GM12878 (cell line): ENCODE measurements around the gene PRPF31. TPM values are rescaled to one million over a fixed set of nuclear protein-coding genes. Genes with fewer than 3 reads are reported as not detected.

Experiments
- ATAC-seq: fragments of 200-7000 bp; cut with Tn5 transposase; 3 replicates; pipeline ENCODE4 v1.9.1; 2020; ENCODE audit warnings: mild to moderate bottlenecking, moderate library complexity
- BruUV-seq: library from RNA; stranded (reverse); fragments of 400-500 nt; replicated peaks from 2 replicates; lab custom pipeline; 2021; lab: Mats Ljungman, UMichigan
- CTCF ChIA-PET: fragments of 300-600 bp; sonication (Branson Sonifier 250); formaldehyde crosslinking; extraction: SDS; loops from one replicate; lab custom pipeline; 2021; ENCODE audit warnings: inconsistent platforms; lab: Yijun Ruan, JAX
- POLR2A ChIA-PET: fragments of 350-600 bp; formaldehyde crosslinking; extraction: SDS; loops from one replicate; lab custom pipeline; 2021; ENCODE audit warnings: inconsistent platforms; lab: Charles Lee
- RAD21 ChIA-PET: fragments of 300-600 bp; sonication (Branson Sonifier 250); formaldehyde crosslinking; loops from one replicate; lab custom pipeline; 2023; ENCODE audit warnings: antibody characterized with exemption; ENCODE audit not compliant: unreplicated experiment; lab: Charles Lee
- SMC1A ChIA-PET: fragments of 300-600 bp; sonication (Branson Sonifier 250); formaldehyde crosslinking; loops from one replicate; lab custom pipeline; 2023; ENCODE audit not compliant: unreplicated experiment, uncharacterized antibody; lab: Charles Lee
- DNase-seq: peaks from one replicate; pipeline ENCODE4 v3.0.0-alpha.2; 2011; ENCODE audit warnings: low read depth, low spot score
- FAIRE-seq: peaks from 3 replicates; lab custom pipeline; 2011; peaks lifted over from hg19 to GRCh38; lab: Jason Lieb, UNC
- H2AFZ ChIP-seq: 2 replicates; pipeline ENCODE4 v1.6.0; 2011; ENCODE audit warnings: low read depth, low read length, control low read depth; ENCODE audit not compliant: control insufficient read depth
- H3K27ac ChIP-seq: 2 replicates; pipeline ENCODE4 v1.5.1; 2011; ENCODE audit warnings: control low read depth; ENCODE audit not compliant: control insufficient read depth, insufficient read depth
- H3K27me3 ChIP-seq, 2 experiments: replicated peaks in 1 of 2; 2 replicates each; pipeline versions ENCODE4 v1.6.0 to v1.6.1; 2011; ENCODE audit warnings: low read length in 1 of 2; ENCODE audit not compliant: control insufficient read depth in 2 of 2, insufficient read depth in 2 of 2
- H3K36me3 ChIP-seq, 2 experiments: 2 replicates each; pipeline ENCODE4 v1.5.1; 2011; ENCODE audit warnings: low read length in 1 of 2; ENCODE audit not compliant: control insufficient read depth in 2 of 2, insufficient read depth in 2 of 2
- H3K4me1 ChIP-seq: 2 replicates; pipeline ENCODE4 v1.6.1; 2011; ENCODE audit warnings: mild to moderate bottlenecking, low read length, moderate library complexity, mixed read lengths; ENCODE audit not compliant: control insufficient read depth, insufficient read depth
- H3K4me2 ChIP-seq: 2 replicates; pipeline ENCODE4 v1.6.0; 2011; ENCODE audit warnings: control low read depth; ENCODE audit not compliant: control insufficient read depth, insufficient read depth
- H3K4me3 ChIP-seq: fragments of 200-600 bp; sonication (generic); 2 replicates; pipeline ENCODE4 v1.5.1; 2016
- H3K79me2 ChIP-seq: 2 replicates; pipeline ENCODE4 v1.6.0; 2011; ENCODE audit warnings: low read length; ENCODE audit not compliant: control insufficient read depth, insufficient read depth
- H3K9ac ChIP-seq: 2 replicates; pipeline ENCODE4 v1.8.0; 2011; ENCODE audit warnings: low read length, control low read depth, mixed read lengths; ENCODE audit not compliant: control insufficient read depth, insufficient read depth
- H3K9me3 ChIP-seq: replicated peaks from 3 replicates; pipeline ENCODE4 v1.5.1; 2011; ENCODE audit warnings: mild to moderate bottlenecking, low read length; ENCODE audit not compliant: control insufficient read depth, insufficient read depth
- H4K20me1 ChIP-seq: 2 replicates; pipeline ENCODE4 v1.6.0; 2011; ENCODE audit not compliant: control insufficient read depth, insufficient read depth
- DPF2 ChIP-seq: fragments of 450-650 bp; IDR thresholded peaks from 2 replicates; pipeline ENCODE4 v1.6.1; 2017; ENCODE audit warnings: mild to moderate bottlenecking
- EED ChIP-seq: sonication (generic); IDR thresholded peaks from 2 replicates; pipeline ENCODE4 v1.6.1; 2016; ENCODE audit warnings: antibody characterized with exemption, low read depth
- FOS ChIP-seq: IDR thresholded peaks from 3 replicates; pipeline ENCODE4 v1.6.1; 2011; ENCODE audit warnings: borderline replicate concordance; ENCODE audit not compliant: insufficient read length; ENCODE audit errors: extremely low read depth
- NFIC ChIP-seq: IDR thresholded peaks from 2 replicates; pipeline ENCODE4 v1.6.1; 2012; ENCODE audit warnings: low read depth, mild to moderate bottlenecking, inconsistent platforms, low read length, moderate library complexity
- NFYB ChIP-seq: IDR thresholded peaks from 2 replicates; pipeline ENCODE4 v1.6.1; 2011; ENCODE audit warnings: low read depth, mild to moderate bottlenecking, low read length, improper control_type of control experiment, moderate library complexity; ENCODE audit not compliant: insufficient read depth
- PAX5 ChIP-seq: IDR thresholded peaks from 2 replicates; pipeline ENCODE4 v1.6.1; 2011; ENCODE audit warnings: low read depth, low read length, borderline replicate concordance
- POLR2AphosphoS5 ChIP-seq: IDR thresholded peaks from 2 replicates; pipeline ENCODE4 v1.6.1; 2011; ENCODE audit warnings: mild to moderate bottlenecking, low read length, inconsistent platforms
- TARDBP ChIP-seq: IDR thresholded peaks from 2 replicates; pipeline ENCODE4 v1.6.1; 2016; ENCODE audit warnings: borderline replicate concordance
- ZNF622 ChIP-seq: fragments of 450-650 bp; IDR thresholded peaks from 2 replicates; pipeline ENCODE4 v1.6.1; 2017; ENCODE audit warnings: mild to moderate bottlenecking, inconsistent platforms
- WGBS: methylation state at CpG from one replicate; pipeline ENCODE4 v1.1.6; 2016; ENCODE audit warnings: low lambda C conversion rate; ENCODE audit not compliant: insufficient replicate concordance, insufficient coverage; ENCODE audit errors: missing lambda C conversion rate; 5-methylcytosine and 5-hydroxymethylcytosine counted together
- in situ Hi-C: fragments of 300-500 bp; cut with MboI; formaldehyde crosslinking; loops from 9 replicates; pipeline ENCODE4 v1.14.3; 2018; ENCODE audit warnings: mixed read lengths
- intact Hi-C: fragments of 100-400 bp; cut with micrococcal nuclease; formaldehyde crosslinking; loops from one replicate; pipeline ENCODE4 v1.14.2; 2022; ENCODE audit not compliant: unreplicated experiment
- polyA plus RNA-seq, 11 experiments: library from polyadenylated mRNA; depleted of rRNA in 4 of 11; unstranded in 6 of 11; stranded (reverse) in 5 of 11; fragments of >200 nt; fragmentation: Nextera tagmentation in 4 of 11; fragmentation: Illumina TruSeq in 1 of 11; extraction: Ambion mirVana in 4 of 11; extraction: Trizol in 1 of 11; gene quantifications; 1 replicate in 1 of 11; 2 replicates in 10 of 11; pipeline versions ENCODE4 v1.2.1 to v1.2.3, GENCODE V29; 2011 to 2016; ENCODE audit warnings: inconsistent platforms in 2 of 11, missing spikeins in 2 of 11, low read depth in 1 of 11
- total RNA-seq, 4 experiments: library from RNA; depleted of rRNA in 3 of 4; stranded (reverse); fragments of >200 nt in 3 of 4; fragmentation: Illumina TruSeq in 1 of 4; extraction: Trizol in 1 of 4; gene quantifications; 2 replicates each; pipeline versions ENCODE4 v1.2.1 to v1.2.3, GENCODE V29; 2013 to 2021
- TF ChIP-seq, protein P1 (sequence below): IDR thresholded peaks from 2 replicates; pipeline ENCODE4 v1.6.1; 2012; ENCODE audit warnings: improper control_type of control experiment, low read depth, low read length; ENCODE audit not compliant: insufficient replicate concordance
- TF ChIP-seq, protein P2 (sequence below): fragments of 450-650 bp; IDR thresholded peaks from 2 replicates; pipeline ENCODE4 v1.6.1; 2017; ENCODE audit warnings: antibody characterized with exemption, mild to moderate bottlenecking, moderate library complexity
- TF ChIP-seq, protein P3 (sequence below): IDR thresholded peaks from 2 replicates; pipeline ENCODE4 v1.6.1; 2011; ENCODE audit warnings: low read depth, low read length, improper control_type of control experiment, borderline replicate concordance

The PRPF31 gene
- total and polyA plus RNA-seq, 10 of the 15 experiments (the other 5 are each of a cell fraction or from before 2014, with no cell fraction given) = 2.7 to 170 (median 69.7) TPM

DNA sequence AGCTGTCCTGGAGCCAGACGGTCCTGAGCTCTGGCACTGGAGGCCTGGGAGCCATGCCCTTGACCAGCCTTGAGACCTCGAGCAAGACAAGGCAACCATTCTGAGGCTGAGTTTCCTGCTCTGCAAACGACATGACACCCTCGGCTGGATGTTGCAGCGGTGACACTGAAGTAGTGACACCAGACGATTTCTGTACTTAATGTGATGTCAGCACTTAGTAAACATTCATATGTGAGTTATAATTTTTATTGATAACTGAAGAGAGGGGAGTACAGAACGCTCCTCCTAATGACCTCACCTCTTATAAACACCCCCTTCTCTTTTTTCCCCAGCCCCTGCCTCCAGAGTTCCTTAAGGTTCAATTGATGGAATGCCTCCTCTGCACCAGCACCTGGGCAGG, 7.1 kb upstream of the PRPF31 start:
- intact Hi-C loops (loop anchor here (10.0 kb wide), 2 partner anchors 584 to 1004 kb away; partner anchors contain the start of gene ZNF160), in situ Hi-C loops (no loop called here)
- POLR2A ChIA-PET = no interaction called here
- Histone ChIP-seq H2AFZ (no peak overlapping the region), H4K20me1 (no peaks in the 10 kb centered on the region; the same call in 1 of the 2 replicates), H3K36me3 (peaks cover 16 to 17% of the 10 kb centered on the region in 2 experiments; a peak in 3 of 4 replicates), H3K4me3 (no peak overlapping the region), H3K4me1 (no peaks in the 10 kb centered on the region), H3K9ac (no peak overlapping the region), H3K9me3 (no peaks in the 10 kb centered on the region), H3K27me3 (no peaks in the 10 kb centered on the region), H3K4me2 (no peak overlapping the region), H3K79me2 (peaks cover 2% of the 10 kb centered on the region; the same call in 1 of the 2 replicates), H3K27ac (no peak overlapping the region)
- TF ChIP-seq, protein P1, sequence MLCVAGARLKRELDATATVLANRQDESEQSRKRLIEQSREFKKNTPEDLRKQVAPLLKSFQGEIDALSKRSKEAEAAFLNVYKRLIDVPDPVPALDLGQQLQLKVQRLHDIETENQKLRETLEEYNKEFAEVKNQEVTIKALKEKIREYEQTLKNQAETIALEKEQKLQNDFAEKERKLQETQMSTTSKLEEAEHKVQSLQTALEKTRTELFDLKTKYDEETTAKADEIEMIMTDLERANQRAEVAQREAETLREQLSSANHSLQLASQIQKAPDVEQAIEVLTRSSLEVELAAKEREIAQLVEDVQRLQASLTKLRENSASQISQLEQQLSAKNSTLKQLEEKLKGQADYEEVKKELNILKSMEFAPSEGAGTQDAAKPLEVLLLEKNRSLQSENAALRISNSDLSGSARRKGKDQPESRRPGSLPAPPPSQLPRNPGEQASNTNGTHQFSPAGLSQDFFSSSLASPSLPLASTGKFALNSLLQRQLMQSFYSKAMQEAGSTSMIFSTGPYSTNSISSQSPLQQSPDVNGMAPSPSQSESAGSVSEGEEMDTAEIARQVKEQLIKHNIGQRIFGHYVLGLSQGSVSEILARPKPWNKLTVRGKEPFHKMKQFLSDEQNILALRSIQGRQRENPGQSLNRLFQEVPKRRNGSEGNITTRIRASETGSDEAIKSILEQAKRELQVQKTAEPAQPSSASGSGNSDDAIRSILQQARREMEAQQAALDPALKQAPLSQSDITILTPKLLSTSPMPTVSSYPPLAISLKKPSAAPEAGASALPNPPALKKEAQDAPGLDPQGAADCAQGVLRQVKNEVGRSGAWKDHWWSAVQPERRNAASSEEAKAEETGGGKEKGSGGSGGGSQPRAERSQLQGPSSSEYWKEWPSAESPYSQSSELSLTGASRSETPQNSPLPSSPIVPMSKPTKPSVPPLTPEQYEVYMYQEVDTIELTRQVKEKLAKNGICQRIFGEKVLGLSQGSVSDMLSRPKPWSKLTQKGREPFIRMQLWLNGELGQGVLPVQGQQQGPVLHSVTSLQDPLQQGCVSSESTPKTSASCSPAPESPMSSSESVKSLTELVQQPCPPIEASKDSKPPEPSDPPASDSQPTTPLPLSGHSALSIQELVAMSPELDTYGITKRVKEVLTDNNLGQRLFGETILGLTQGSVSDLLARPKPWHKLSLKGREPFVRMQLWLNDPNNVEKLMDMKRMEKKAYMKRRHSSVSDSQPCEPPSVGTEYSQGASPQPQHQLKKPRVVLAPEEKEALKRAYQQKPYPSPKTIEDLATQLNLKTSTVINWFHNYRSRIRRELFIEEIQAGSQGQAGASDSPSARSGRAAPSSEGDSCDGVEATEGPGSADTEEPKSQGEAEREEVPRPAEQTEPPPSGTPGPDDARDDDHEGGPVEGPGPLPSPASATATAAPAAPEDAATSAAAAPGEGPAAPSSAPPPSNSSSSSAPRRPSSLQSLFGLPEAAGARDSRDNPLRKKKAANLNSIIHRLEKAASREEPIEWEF = no peak
- TF ChIP-seq ZNF622 = no peak
- TF ChIP-seq FOS = no peak
- no peak for TF ChIP-seq DPF2
- TF ChIP-seq, protein P2, sequence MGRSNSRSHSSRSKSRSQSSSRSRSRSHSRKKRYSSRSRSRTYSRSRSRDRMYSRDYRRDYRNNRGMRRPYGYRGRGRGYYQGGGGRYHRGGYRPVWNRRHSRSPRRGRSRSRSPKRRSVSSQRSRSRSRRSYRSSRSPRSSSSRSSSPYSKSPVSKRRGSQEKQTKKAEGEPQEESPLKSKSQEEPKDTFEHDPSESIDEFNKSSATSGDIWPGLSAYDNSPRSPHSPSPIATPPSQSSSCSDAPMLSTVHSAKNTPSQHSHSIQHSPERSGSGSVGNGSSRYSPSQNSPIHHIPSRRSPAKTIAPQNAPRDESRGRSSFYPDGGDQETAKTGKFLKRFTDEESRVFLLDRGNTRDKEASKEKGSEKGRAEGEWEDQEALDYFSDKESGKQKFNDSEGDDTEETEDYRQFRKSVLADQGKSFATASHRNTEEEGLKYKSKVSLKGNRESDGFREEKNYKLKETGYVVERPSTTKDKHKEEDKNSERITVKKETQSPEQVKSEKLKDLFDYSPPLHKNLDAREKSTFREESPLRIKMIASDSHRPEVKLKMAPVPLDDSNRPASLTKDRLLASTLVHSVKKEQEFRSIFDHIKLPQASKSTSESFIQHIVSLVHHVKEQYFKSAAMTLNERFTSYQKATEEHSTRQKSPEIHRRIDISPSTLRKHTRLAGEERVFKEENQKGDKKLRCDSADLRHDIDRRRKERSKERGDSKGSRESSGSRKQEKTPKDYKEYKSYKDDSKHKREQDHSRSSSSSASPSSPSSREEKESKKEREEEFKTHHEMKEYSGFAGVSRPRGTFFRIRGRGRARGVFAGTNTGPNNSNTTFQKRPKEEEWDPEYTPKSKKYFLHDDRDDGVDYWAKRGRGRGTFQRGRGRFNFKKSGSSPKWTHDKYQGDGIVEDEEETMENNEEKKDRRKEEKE = no peak
- TF ChIP-seq NFYB = no peak
- no peak for TF ChIP-seq EED
- TF ChIP-seq POLR2AphosphoS5 = no peak
- no peak for TF ChIP-seq TARDBP
- no peak for TF ChIP-seq NFIC
- TF ChIP-seq, protein P3, sequence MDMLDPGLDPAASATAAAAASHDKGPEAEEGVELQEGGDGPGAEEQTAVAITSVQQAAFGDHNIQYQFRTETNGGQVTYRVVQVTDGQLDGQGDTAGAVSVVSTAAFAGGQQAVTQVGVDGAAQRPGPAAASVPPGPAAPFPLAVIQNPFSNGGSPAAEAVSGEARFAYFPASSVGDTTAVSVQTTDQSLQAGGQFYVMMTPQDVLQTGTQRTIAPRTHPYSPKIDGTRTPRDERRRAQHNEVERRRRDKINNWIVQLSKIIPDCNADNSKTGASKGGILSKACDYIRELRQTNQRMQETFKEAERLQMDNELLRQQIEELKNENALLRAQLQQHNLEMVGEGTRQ = no peak
- no peak for TF ChIP-seq PAX5
- CTCF ChIA-PET = no interaction called here
- DNase-seq (no peak), FAIRE-seq (no peak), ATAC-seq (no peak)
- no TSS peak for BruUV-seq
- RAD21 ChIA-PET = no interaction called here
- WGBS = 77% methylated on average over 7 of the region's 7 CpGs
- SMC1A ChIA-PET = no interaction called here
